ENCODE measurements around the gene GNG7.
"Not testable (repeated sequence)": the region's sequence is repeated elsewhere in the genome, so short reads cannot be mapped to it uniquely, and the experiment has no call there.

GNG7 gene

DNA sequence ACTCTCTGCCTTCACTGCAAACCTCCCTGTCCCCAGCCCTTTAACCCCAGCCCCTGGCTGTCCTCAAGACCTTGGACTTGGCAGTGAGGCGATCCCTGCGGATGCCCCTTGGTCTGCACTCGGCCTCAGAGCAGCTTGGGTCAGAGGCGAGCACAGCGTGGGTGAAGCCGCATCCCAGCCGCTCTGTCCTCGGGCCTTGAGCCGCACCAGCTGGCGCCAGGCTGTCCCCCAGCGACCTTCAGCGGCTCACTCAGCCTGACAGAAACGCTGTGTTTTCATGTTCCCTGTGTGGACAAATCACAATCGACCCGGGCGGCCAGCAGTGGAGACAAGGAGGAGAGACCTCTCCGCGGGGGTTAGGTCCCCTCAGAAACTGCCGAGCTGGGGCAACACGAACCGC is 52.0 kb downstream of the GNG7 start:
- H3K27ac ChIP-seq = no peak overlapping the region
- TF ChIP-seq, protein P1, sequence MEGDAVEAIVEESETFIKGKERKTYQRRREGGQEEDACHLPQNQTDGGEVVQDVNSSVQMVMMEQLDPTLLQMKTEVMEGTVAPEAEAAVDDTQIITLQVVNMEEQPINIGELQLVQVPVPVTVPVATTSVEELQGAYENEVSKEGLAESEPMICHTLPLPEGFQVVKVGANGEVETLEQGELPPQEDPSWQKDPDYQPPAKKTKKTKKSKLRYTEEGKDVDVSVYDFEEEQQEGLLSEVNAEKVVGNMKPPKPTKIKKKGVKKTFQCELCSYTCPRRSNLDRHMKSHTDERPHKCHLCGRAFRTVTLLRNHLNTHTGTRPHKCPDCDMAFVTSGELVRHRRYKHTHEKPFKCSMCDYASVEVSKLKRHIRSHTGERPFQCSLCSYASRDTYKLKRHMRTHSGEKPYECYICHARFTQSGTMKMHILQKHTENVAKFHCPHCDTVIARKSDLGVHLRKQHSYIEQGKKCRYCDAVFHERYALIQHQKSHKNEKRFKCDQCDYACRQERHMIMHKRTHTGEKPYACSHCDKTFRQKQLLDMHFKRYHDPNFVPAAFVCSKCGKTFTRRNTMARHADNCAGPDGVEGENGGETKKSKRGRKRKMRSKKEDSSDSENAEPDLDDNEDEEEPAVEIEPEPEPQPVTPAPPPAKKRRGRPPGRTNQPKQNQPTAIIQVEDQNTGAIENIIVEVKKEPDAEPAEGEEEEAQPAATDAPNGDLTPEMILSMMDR (conservative IDR thresholded peaks at IDR 0.05) = no peak

DNA sequence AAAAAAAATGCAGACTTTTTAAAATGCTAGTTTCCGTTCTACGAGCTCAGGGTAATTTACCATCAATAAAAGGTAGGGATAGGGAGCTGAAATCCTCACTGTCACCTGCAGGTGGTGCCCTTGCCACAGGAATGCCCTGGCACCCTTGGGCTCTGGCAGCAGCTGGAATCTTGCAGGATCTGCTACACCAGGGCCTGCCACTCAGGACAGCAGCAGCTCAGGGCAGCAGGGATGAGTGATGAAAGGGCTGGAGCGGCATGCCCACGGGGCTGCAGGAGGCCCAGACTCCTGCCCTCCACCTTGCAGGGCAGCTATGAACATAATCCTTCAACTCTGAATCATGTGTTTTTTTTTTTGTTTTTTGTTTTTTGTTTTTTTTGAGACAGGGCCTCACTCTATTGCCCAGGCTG is 54.0 kb downstream of the GNG7 start:
- no peak overlapping the region for H3K27ac ChIP-seq
- TF ChIP-seq, protein P1 (conservative IDR thresholded peaks at IDR 0.05) = peak; percentile 83

DNA sequence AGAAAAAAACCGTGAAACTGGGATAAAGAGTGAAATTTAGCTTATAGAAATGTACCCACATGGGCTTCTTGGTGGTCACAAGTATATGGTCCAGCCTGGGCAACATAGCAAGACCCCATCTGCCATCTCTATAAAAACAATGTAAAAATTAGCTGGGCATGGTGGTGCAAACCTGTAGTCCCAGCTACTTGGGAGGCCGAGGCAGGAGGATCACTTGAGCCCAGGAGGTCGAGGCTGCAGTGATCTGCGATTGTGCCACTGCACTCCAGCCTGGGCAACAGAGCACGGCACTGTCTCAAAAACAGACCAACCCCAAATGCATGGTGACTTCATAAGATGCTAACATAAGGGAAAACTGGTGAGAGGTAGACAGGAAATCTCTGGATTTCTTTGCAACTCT is 54.4 kb downstream of the GNG7 start:
- TF ChIP-seq, protein P1 (conservative IDR thresholded peaks at IDR 0.05) = no peak
- no peak overlapping the region for H3K27ac ChIP-seq

- no peak overlapping the region for H3K27ac ChIP-seq
- TF ChIP-seq, protein P1 (conservative IDR thresholded peaks at IDR 0.05) = no peak
These were observed 55.5 kb downstream of the GNG7 start for GRCh38 chr19:2646866-2647535.

- TF ChIP-seq, protein P1 (conservative IDR thresholded peaks at IDR 0.05) = no peak
- H3K27ac ChIP-seq = no peak overlapping the region
These were observed 56.7 kb downstream of the GNG7 start for GRCh38 chr19:2645826-2646225.

- not testable (repeated sequence) for H3K27ac ChIP-seq
These were observed 59.3 kb downstream of the GNG7 start for GRCh38 chr19:2643123-2643737.

DNA sequence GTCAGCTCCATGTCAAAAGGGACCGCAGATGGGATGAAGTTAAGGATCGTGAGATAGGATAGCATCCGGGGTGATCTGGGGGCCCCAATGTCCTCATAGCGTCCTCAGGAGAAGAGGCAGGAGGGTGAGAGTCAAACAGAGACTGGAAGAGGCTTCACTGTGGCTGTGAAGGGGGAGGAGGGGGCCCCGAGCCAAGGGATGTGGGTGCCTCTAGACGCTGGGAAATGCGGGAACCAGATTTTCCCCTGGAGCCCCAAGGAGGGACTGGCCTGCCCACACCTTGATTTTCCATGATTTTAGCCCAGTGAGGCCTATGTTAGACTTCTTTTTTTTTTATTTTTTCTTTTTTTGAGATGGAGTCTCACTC is 61.2 kb downstream of the GNG7 start:
- no peak overlapping the region for H3K27ac ChIP-seq
- TF ChIP-seq, protein P1 (conservative IDR thresholded peaks at IDR 0.05) = no peak
